Measurements from ENCODE around the gene GNAT1. TPM values are rescaled to one million over a fixed set of nuclear protein-coding genes. Genes with fewer than 3 reads are reported as not detected.

Gene GNAT1
- total and polyA plus RNA-seq, 2 of the 13 experiments (the other 11 are each of a cell fraction or from before 2014, with no cell fraction given): 0.15 TPM; not detected in 1

GRCh38 chr3:50203113-50203808 lies 11.9 kb downstream of the GNAT1 start (continued):
- TF ChIP-seq GPBP1L1 (CRISPR knock-in tag; IDR thresholded peaks at IDR 0.05) (no peak), ZNF639 (CRISPR knock-in tag; conservative IDR thresholded peaks at IDR 0.05) (no peak), ZNF296 (CRISPR knock-in tag; conservative IDR thresholded peaks at IDR 0.05) (peak; percentile 92), PITX1 (CRISPR knock-in tag; IDR thresholded peaks at IDR 0.05) (peak; percentile 73), HCFC1 (IDR thresholded peaks at IDR 0.05; ENCODE audit: low read depth, low read length) (no peak), ZBTB49 (CRISPR knock-in tag; IDR thresholded peaks at IDR 0.05; ENCODE audit: borderline replicate concordance) (no peak), SALL1 (CRISPR knock-in tag; IDR thresholded peaks at IDR 0.05) (peak; percentile 90), ATF4 (CRISPR knock-in tag; IDR thresholded peaks at IDR 0.05) (no peak; a peak in 1 of 4 replicates), ZNF512B (CRISPR knock-in tag; IDR thresholded peaks at IDR 0.05; ENCODE audit: borderline replicate concordance) (no peak), TBL1XR1 (IDR thresholded peaks at IDR 0.05; ENCODE audit: borderline replicate concordance, low read length, partially characterized antibody) (no peak), NRL (CRISPR knock-in tag; IDR thresholded peaks at IDR 0.05; ENCODE audit: borderline replicate concordance) (0 out of 2 replicates have a peak, but pooled peaks have one; percentile 46), TGIF2 (CRISPR knock-in tag; IDR thresholded peaks at IDR 0.05) (peak; percentile 56; the same call in 1 of the 2 replicates), ZNF609 (CRISPR knock-in tag; IDR thresholded peaks at IDR 0.05; ENCODE audit: borderline replicate concordance) (peak; percentile 84; the same call in 1 of the 2 replicates)

Measured in HepG2 (cell line).